GM18511 (cell line): ENCODE results near the gene CXorf66.
"Not testable (repeated sequence)": the region's sequence is repeated elsewhere in the genome, so short reads cannot be mapped to it uniquely, and the experiment has no call there.

ENCODE experiments used
- ATAC-seq: cut with Tn5 transposase; IDR thresholded peaks from one replicate; pipeline ENCODE4 v1.9.1; 2021; ENCODE audit warnings: mild to moderate bottlenecking, moderate library complexity; ENCODE audit not compliant: unreplicated experiment

Gene CXorf66

GRCh38 chrX:139965421-139965820 is at the start of gene CXorf66:
CXorf66 (minus strand) TSS chrX:139965521; CDS start chrX:139965496, 25 bp downstream.
- ATAC-seq, result no peak

GRCh38 chrX:139982856-139983255 is 17.5 kb upstream of the CXorf66 start:
- no peak for ATAC-seq

- no peak for ATAC-seq
Measured at GRCh38 chrX:139974471-139974870, 9.2 kb upstream of the CXorf66 start.

GRCh38 chrX:139972629-139973624 is 7.6 kb upstream of the CXorf66 start:
- no peak for ATAC-seq

GRCh38 chrX:139972113-139972512 is 6.8 kb upstream of the CXorf66 start:
- ATAC-seq, result no peak

- ATAC-seq, result no peak
Measured at GRCh38 chrX:139971394-139971749, 6.1 kb upstream of the CXorf66 start.

- no peak for ATAC-seq
Measured at GRCh38 chrX:139969286-139969685, 4.0 kb upstream of the CXorf66 start.

- ATAC-seq, result no peak
Measured at GRCh38 chrX:139967750-139968149, 2.4 kb upstream of the CXorf66 start.

- ATAC-seq, result no peak
Measured at GRCh38 chrX:139967300-139967699, 2.0 kb upstream of the CXorf66 start.

- not testable (repeated sequence) for ATAC-seq
Measured at GRCh38 chrX:139966159-139966558, 838 bp upstream of the CXorf66 start.

- ATAC-seq, result not testable (repeated sequence)
Measured at GRCh38 chrX:139961091-139961490, 4.2 kb downstream of the CXorf66 start.

- ATAC-seq, result no peak
Measured at GRCh38 chrX:139949703-139950102, 15.6 kb downstream of the CXorf66 start.

- no peak for ATAC-seq
Measured at GRCh38 chrX:139945075-139945474, 20.2 kb downstream of the CXorf66 start.

GRCh38 chrX:139936259-139936658 is 29.1 kb downstream of the CXorf66 start:
- no peak for ATAC-seq

GRCh38 chrX:139933904-139934303 is 31.4 kb downstream of the CXorf66 start:
- ATAC-seq, result no peak

- ATAC-seq, result peak; percentile 79
Measured at GRCh38 chrX:139932901-139933796, 32.2 kb downstream of the CXorf66 start, which contains the start of gene ATP11C. ATP11C (minus strand) TSS chrX:139933053; CDS start chrX:139932042, 1,011 bp downstream.

GRCh38 chrX:139932073-139932900 is 33.0 kb downstream of the CXorf66 start:
- peak; percentile 47 for ATAC-seq

- peak; percentile 0 for ATAC-seq
Measured at GRCh38 chrX:139931646-139932072, 33.7 kb downstream of the CXorf66 start.

- ATAC-seq, result peak; percentile 12
Measured at GRCh38 chrX:139930916-139931645, 34.2 kb downstream of the CXorf66 start.

GRCh38 chrX:139930401-139930800 is 34.9 kb downstream of the CXorf66 start:
- ATAC-seq, result no peak
